ENCODE results near the gene KRT82. TPM values are rescaled to one million over a fixed set of nuclear protein-coding genes. Genes with fewer than 3 reads are reported as not detected.
"Not testable (repeated sequence)": the region's sequence is repeated elsewhere in the genome, so short reads cannot be mapped to it uniquely, and the experiment has no call there.

KRT82 gene
- polyA plus RNA-seq, 2 of the 4 experiments (the other 2 are of a cell fraction), result not detected

GRCh38 chr12:52347551-52348510, 58.3 kb downstream of the KRT82 start:
- H3K4me2 ChIP-seq, result no peak overlapping the region
- no peak for DNase-seq (ENCODE audit: low read depth in 1 of 2, low spot score in 1 of 2)
- WGBS (ENCODE audit: missing lambda C conversion rate), result 84% methylated on average over 16 of the region's 16 CpGs
- no peak for FAIRE-seq
- peak overlapping the region in 1 of 2 experiments; percentile 62; a peak in 2 of 6 replicates for H3K27ac ChIP-seq
- TF ChIP-seq RAD21 (conservative IDR thresholded peaks at IDR 0.05 in 1 of 2, IDR thresholded peaks at IDR 0.05 in 1 of 2) (no peak), ATOH8 (CRISPR knock-in tag; IDR thresholded peaks at IDR 0.05; ENCODE audit: low read depth) (no peak), MAFK (IDR thresholded peaks at IDR 0.05; ENCODE audit: partially characterized antibody) (no peak)
- H3K4me3 ChIP-seq, result no peak overlapping the region
- no peak; a peak in 2 of 6 replicates for ATAC-seq
- CTCF ChIA-PET, result interaction anchor here (0.6 to 3.6 kb wide), 4 partner anchors 14 to 917 kb away, joined by 6 to 16 read pairs (median 12); no protein-coding TSS in a partner anchor
- POLR2A ChIA-PET, result no interaction called here
- H3K4me1 ChIP-seq, result peaks cover 17% of the 10 kb centered on the region
- H3K9me3 ChIP-seq, result peaks cover 11% of the 10 kb centered on the region

- H3K4me1 ChIP-seq, result peaks cover 17% of the 10 kb centered on the region
- 92% methylated on average over 9 of the region's 9 CpGs for WGBS (ENCODE audit: missing lambda C conversion rate)
- ChIA-PET POLR2A (no interaction called here), CTCF (interaction anchor here (0.8 to 3.2 kb wide), 4 partner anchors 19 to 533 kb away, joined by 3 to 21 read pairs (median 14); no protein-coding TSS in a partner anchor)
- no peak overlapping the region for H3K4me3 ChIP-seq
- H3K27ac ChIP-seq, result peak overlapping the region in 1 of 2 experiments; percentile 62; a peak in 2 of 6 replicates
- FAIRE-seq, result no peak
- DNase-seq (ENCODE audit: low read depth in 1 of 2, low spot score in 1 of 2), result no peak
- no peak for TF ChIP-seq FOXS1 (CRISPR knock-in tag; IDR thresholded peaks at IDR 0.05)
- no peak for TF ChIP-seq RARB (CRISPR knock-in tag; IDR thresholded peaks at IDR 0.05)
- no peak for TF ChIP-seq ZFP36 (IDR thresholded peaks at IDR 0.05; ENCODE audit: borderline replicate concordance, partially characterized antibody)
- TF ChIP-seq USF2 (IDR thresholded peaks at IDR 0.05), result no peak
- TF ChIP-seq HES2 (IDR thresholded peaks at IDR 0.05), result no peak
- no peak for TF ChIP-seq NR3C1 (IDR thresholded peaks at IDR 0.05)
- no peak for TF ChIP-seq NFE2L2 (conservative IDR thresholded peaks at IDR 0.05; ENCODE audit: low read length)
- TF ChIP-seq GATA3 (IDR thresholded peaks at IDR 0.05; ENCODE audit: borderline replicate concordance), result no peak
- TF ChIP-seq BCL3 (IDR thresholded peaks at IDR 0.05), result no peak
- peaks cover 11% of the 10 kb centered on the region for H3K9me3 ChIP-seq
- H3K4me2 ChIP-seq, result no peak overlapping the region
- ATAC-seq, result no peak
Measured at GRCh38 chr12:52347016-52347415, 59.1 kb downstream of the KRT82 start.

- WGBS (ENCODE audit: missing lambda C conversion rate), result 92% methylated on average over 4 of the region's 4 CpGs
Measured at GRCh38 chr12:52346593-52346992, 59.5 kb downstream of the KRT82 start.

GRCh38 chr12:52345041-52345440, 61.1 kb downstream of the KRT82 start:
- peak overlapping the region; percentile 50; the same call in 1 of the 3 replicates for H3K4me2 ChIP-seq
- 81% methylated on average over 8 of the region's 8 CpGs for WGBS (ENCODE audit: missing lambda C conversion rate)
- ATAC-seq; H3K4me3 ChIP-seq; DNase-seq (ENCODE audit: low read depth in 1 of 2, low spot score in 1 of 2); FAIRE-seq; POLR2A ChIA-PET: not testable (repeated sequence)
- CTCF ChIA-PET, result interaction anchor here (0.6 to 3.0 kb wide), 13 partner anchors 10 to 535 kb away, joined by 3 to 28 read pairs (median 5); partner anchors contain the start of gene KRT85
- H3K9me3 ChIP-seq, result peaks cover 11% of the 10 kb centered on the region
- peaks cover 17% of the 10 kb centered on the region for H3K4me1 ChIP-seq
- H3K27ac ChIP-seq, result peak overlapping the region; percentile 4 to 53; a peak in 3 of 6 replicates

More at GRCh38 chr12:52346593-52346992, 59.5 kb downstream of the KRT82 start:
- peaks cover 17% of the 10 kb centered on the region for H3K4me1 ChIP-seq
- FAIRE-seq (no peak), DNase-seq (ENCODE audit: low read depth in 1 of 2, low spot score in 1 of 2) (no peak), ATAC-seq (peak in 1 of 2 experiments; percentile 17; a peak in 2 of 6 replicates)
- ChIA-PET CTCF (interaction anchor here (0.8 to 3.2 kb wide), 8 partner anchors 12 to 533 kb away, joined by 3 to 28 read pairs (median 6); no protein-coding TSS in a partner anchor), POLR2A (no interaction called here)
- H3K27ac ChIP-seq, result peak overlapping the region in 1 of 2 experiments; percentile 62; a peak in 2 of 6 replicates
- H3K9me3 ChIP-seq, result peaks cover 11% of the 10 kb centered on the region
- no peak for TF ChIP-seq RAD21 (conservative IDR thresholded peaks at IDR 0.05 in 1 of 2, IDR thresholded peaks at IDR 0.05 in 1 of 2)
- TF ChIP-seq ZNF302 (CRISPR knock-in tag; IDR thresholded peaks at IDR 0.05), result no peak
- TF ChIP-seq CBX8 (IDR thresholded peaks at IDR 0.05), result no peak
- TF ChIP-seq ZC3H11A (IDR thresholded peaks at IDR 0.05), result no peak
- TF ChIP-seq TP53 (CRISPR knock-in tag; IDR thresholded peaks at IDR 0.05), result no peak
- no peak for TF ChIP-seq FOSB (CRISPR knock-in tag; IDR thresholded peaks at IDR 0.05)
- H3K4me2 ChIP-seq, result no peak overlapping the region
- H3K4me3 ChIP-seq, result no peak overlapping the region
